ENCODE data around the gene ATP8B2.
"Not testable (repeated sequence)": the region's sequence is repeated elsewhere in the genome, so short reads cannot be mapped to it uniquely, and the experiment has no call there.

Gene ATP8B2

GRCh38 chr1:154304664-154305337 is 20.5 kb upstream of the ATP8B2 start:
- TF ChIP-seq CTCF (IDR thresholded peaks at IDR 0.05; ENCODE audit: insufficient read depth, low read length) (no peak), POLR2AphosphoS5 (IDR thresholded peaks at IDR 0.05; ENCODE audit: low read depth) (no peak), SPI1 (IDR thresholded peaks at IDR 0.05; ENCODE audit: borderline replicate concordance, low read depth) (no peak), GABPA (IDR thresholded peaks at IDR 0.05; ENCODE audit: low read depth) (no peak), REST (IDR thresholded peaks at IDR 0.05; ENCODE audit: insufficient replicate concordance, low read depth) (no peak)
- Histone ChIP-seq H3K4me3 (replicated peaks; ENCODE audit: insufficient read depth, low read length) (no peak overlapping the region), H3K27me3 (ENCODE audit: insufficient read depth, poor library complexity, severe bottlenecking) (no peaks in the 10 kb centered on the region), H3K27ac (replicated peaks) (no peak overlapping the region)
- DNase-seq (ENCODE audit: low read depth in 1 of 2, low spot score in 1 of 2): no peak

GRCh38 chr1:154306151-154306550 is 19.2 kb upstream of the ATP8B2 start:
- Histone ChIP-seq H3K27ac (replicated peaks) (no peak overlapping the region), H3K27me3 (ENCODE audit: insufficient read depth, poor library complexity, severe bottlenecking) (no peaks in the 10 kb centered on the region), H3K4me3 (replicated peaks; ENCODE audit: insufficient read depth, low read length) (no peak overlapping the region)
- no peak for TF ChIP-seq POLR2AphosphoS5 (IDR thresholded peaks at IDR 0.05; ENCODE audit: low read depth)
- TF ChIP-seq REST (IDR thresholded peaks at IDR 0.05; ENCODE audit: insufficient replicate concordance, low read depth): no peak
- TF ChIP-seq GABPA (IDR thresholded peaks at IDR 0.05; ENCODE audit: low read depth): no peak
- no peak for TF ChIP-seq SPI1 (IDR thresholded peaks at IDR 0.05; ENCODE audit: borderline replicate concordance, low read depth)
- no peak for TF ChIP-seq CTCF (IDR thresholded peaks at IDR 0.05; ENCODE audit: insufficient read depth, low read length)
- DNase-seq (ENCODE audit: low read depth in 1 of 2, low spot score in 1 of 2): no peak

GRCh38 chr1:154307670-154308270 is 17.6 kb upstream of the ATP8B2 start:
- H3K27me3 ChIP-seq (ENCODE audit: insufficient read depth, poor library complexity, severe bottlenecking); H3K27ac ChIP-seq (replicated peaks); H3K4me3 ChIP-seq (replicated peaks; ENCODE audit: insufficient read depth, low read length); DNase-seq (ENCODE audit: low read depth in 1 of 2, low spot score in 1 of 2): not testable (repeated sequence)

- H3K27ac ChIP-seq (replicated peaks); H3K27me3 ChIP-seq (ENCODE audit: insufficient read depth, poor library complexity, severe bottlenecking); DNase-seq (ENCODE audit: low read depth in 1 of 2, low spot score in 1 of 2); H3K4me3 ChIP-seq (replicated peaks; ENCODE audit: insufficient read depth, low read length): not testable (repeated sequence)
Observed at GRCh38 chr1:154309136-154309535, 16.2 kb upstream of the ATP8B2 start.

GRCh38 chr1:154312229-154313065 is 12.9 kb upstream of the ATP8B2 start:
- not testable (repeated sequence) for H3K4me3 ChIP-seq (replicated peaks; ENCODE audit: insufficient read depth, low read length); DNase-seq (ENCODE audit: low read depth in 1 of 2, low spot score in 1 of 2); H3K27ac ChIP-seq (replicated peaks); H3K27me3 ChIP-seq (ENCODE audit: insufficient read depth, poor library complexity, severe bottlenecking)
